GM19328 (cell line): ENCODE data around the gene PRDM8.
"Not testable (repeated sequence)": the region's sequence is repeated elsewhere in the genome, so short reads cannot be mapped to it uniquely, and the experiment has no call there.

Experiments
- ATAC-seq: cut with Tn5 transposase; IDR thresholded peaks from one replicate; pipeline ENCODE4 v1.9.1; 2021; ENCODE audit warnings: mild to moderate bottlenecking, moderate library complexity; ENCODE audit not compliant: unreplicated experiment

PRDM8 gene

DNA sequence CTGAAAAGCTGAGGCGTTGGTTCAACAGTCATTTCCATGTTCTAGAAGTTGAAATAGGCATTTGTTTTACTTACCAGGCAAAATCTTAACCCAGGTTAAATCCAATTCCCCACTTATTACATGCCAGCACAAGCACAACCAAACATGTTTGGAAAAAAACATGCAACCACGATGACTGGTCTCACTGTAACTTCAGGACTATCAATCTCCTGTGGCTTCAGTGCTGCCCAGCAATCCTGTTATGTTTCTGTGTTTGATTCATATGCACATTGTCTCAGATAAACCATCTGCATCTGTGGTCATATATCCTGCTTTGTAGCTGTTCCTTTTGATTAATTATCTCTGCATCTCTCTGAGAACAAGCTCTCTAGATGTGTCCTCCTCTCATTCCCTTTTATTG lies 28.3 kb downstream of the PRDM8 start:
- no peak for ATAC-seq

DNA sequence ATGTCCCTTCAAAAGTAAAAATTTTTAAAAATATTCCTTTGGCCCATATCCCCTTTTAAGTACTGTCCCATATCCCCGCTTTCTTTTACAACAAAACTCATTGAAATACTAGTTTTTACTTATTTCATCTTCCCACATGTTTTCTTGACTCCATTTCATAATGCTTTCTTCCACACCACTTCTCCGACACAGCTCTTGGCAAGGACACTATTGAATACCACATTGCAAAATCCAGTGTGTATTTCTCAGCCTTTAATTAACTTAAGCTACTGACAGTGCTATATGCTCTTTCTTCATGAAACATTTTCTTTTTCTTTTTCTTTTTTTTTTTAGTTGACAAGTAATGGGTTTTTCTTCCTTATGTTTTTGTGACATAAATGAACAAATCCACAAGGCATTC lies 28.8 kb downstream of the PRDM8 start:
- no peak for ATAC-seq

- no peak for ATAC-seq
These were observed 31.2 kb downstream of the PRDM8 start for GRCh38 chr4:80228460-80228859.

- ATAC-seq = no peak
These were observed 31.8 kb downstream of the PRDM8 start for GRCh38 chr4:80229128-80229527.

- ATAC-seq = no peak
These were observed 32.3 kb downstream of the PRDM8 start for GRCh38 chr4:80229590-80229989.

DNA sequence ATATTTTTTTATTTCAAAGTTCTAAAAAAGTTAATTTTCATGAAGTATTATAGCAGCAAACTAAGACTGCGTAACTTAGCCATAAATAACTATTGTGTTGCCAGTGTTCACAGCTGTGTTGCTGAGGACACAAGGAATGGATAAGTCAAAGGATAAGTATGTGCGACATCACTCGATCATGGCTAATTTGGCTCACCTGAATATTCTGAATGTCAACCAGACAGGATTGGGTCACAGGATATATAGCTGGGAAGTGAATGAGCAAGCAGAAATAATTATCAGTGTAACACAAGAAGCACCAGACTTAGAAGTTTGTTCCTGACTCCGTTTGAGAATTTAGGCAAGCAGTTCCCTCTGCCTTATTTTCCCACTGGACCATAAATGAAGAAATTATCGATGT lies 33.9 kb downstream of the PRDM8 start:
- no peak for ATAC-seq

GRCh38 chr4:80232707-80233370 lies 35.5 kb downstream of the PRDM8 start:
- ATAC-seq = no peak

DNA sequence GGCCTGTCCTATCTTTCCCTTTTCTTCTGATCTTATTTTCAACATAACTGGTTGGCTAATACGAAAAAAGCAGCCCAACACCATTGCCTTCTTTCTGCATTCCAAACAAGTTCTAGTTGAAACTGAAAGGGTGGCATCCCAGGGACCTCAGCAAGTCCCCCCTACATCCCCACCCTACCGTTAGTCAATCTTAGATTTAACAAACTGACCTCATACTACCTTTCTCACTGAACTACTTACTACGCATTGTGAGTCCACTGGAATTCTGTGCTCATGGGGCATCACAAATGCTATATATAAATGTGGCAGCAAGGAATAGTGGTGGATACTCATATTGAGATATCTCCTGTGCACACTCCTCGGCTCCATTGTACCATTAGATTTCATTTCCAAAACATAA lies 36.1 kb downstream of the PRDM8 start:
- no peak for ATAC-seq

GRCh38 chr4:80235451-80235850 lies 38.1 kb downstream of the PRDM8 start:
- ATAC-seq = no peak

- ATAC-seq = no peak
These were observed 40.7 kb downstream of the PRDM8 start for GRCh38 chr4:80237992-80238391.

DNA sequence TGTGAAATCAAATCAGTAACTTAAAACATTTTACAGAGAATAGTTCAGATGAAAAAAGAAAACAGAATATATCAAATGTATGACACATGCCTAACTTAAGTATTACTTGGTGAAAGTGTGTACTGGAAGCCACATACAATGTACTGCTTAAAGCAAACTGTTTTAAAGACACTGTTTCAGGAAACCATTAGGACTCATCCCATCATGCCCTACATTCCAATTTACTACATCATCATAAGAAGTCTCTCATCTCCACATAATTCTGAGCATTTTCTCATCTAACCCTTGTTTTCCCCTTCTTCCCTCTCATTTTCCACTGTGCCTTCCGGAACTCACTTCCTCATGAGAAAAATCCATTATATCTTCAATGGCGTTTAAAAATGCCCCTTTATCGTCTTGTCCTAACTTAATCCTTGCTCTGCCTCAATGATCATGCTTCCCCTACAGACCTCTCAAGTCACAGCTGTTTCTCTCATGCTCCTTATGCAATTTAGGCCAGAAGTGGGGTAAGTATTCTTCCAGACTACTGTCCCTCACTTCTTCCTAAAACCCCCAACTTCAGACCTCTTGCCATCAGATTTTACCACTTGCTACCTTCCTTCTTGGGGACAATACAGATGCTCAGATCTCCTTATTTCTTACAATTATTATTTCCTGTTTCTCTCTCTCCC lies 42.3 kb downstream of the PRDM8 start:
- ATAC-seq = no peak

GRCh38 chr4:80240976-80241375 lies 43.7 kb downstream of the PRDM8 start:
- ATAC-seq = no peak

DNA sequence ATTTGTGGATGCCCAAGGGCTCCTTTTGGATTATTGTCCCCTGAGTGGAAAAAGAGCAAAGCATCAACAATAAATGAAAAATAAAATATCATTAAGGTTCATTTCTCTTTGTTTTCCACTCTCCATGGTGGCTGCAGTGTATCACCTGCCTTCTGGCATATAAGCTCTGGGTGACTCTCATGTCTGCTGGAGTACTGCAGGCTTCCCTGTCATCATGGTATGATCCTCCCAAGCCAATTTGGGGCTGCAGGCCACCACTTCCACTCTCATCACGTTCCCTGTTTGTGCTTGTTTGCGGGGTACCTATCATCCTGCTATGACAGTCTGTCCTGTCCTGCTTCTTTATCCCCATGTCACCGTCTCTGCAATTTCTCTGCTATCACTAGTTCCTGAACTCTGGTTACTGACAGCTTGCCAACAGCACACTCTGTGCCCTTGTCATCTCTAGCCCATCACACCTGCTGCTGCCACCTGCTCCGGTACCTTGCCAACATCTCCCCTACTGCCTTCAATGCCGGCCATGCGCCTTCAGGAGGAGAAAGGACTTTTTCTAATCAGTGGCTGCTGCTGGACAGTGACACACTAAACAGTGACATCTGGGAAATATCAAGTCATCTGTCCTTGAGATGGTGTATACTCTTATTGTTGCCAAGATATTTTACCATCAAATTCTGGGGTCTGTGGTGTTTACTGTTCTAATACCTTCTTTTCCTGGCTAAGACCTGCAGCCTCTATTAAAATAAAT lies 46.1 kb downstream of the PRDM8 start:
- ATAC-seq = no peak

GRCh38 chr4:80247484-80247883 lies 50.2 kb downstream of the PRDM8 start:
- ATAC-seq = not testable (repeated sequence)

- ATAC-seq = no peak
These were observed 51.8 kb downstream of the PRDM8 start for GRCh38 chr4:80249144-80249543.

DNA sequence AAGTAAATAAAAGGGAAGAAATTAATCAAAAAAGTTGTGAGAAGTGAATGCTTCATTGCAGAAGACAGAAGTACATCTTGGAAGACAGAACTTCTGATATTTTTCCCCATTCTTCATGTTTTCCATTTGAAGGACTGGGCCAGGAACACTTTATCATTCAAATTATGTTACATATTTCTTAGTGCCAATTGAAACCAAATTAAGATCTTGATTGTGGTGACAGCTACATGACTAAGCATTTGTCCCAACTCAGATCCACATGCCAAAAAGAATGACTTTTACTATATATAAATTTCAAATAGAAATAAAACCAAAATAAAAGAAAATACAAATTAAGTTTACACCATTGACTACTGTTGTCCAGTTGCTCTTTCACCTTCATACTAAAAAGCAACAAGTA lies 55.1 kb downstream of the PRDM8 start:
- ATAC-seq = no peak

- ATAC-seq = no peak
These were observed 55.6 kb downstream of the PRDM8 start for GRCh38 chr4:80252953-80253352.

DNA sequence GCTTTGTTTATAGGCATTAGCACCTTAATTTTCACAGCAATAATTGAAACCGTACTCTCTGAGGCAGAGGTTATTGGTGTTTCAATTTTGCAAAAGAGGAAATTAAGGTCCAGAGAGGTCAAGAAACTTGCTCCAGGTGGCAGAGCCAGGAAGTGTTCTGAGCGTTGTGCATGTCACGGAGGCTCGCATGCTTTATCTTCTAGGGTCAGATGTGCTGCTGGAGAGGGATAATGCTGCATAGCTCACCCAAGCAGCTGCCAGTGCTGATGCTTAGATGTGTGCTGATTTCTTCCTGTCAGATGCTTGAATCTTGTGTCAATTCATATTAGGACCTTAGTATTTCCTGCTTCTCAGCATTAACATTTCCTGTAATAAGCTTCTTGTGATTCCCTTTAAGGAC lies 56.2 kb downstream of the PRDM8 start:
- ATAC-seq = no peak
